NB4 (cell line): ENCODE results near the gene FAR2.
"Not testable (repeated sequence)": the region's sequence is repeated elsewhere in the genome, so short reads cannot be mapped to it uniquely, and the experiment has no call there.

ENCODE experiments used
- DNase-seq: peaks from one replicate; pipeline ENCODE4 v3.0.0; 2010; ENCODE audit warnings: low read depth
- H3K4me3 ChIP-seq: one replicate; pipeline ENCODE4 v1.5.1; 2011; ENCODE audit warnings: mild to moderate bottlenecking, low read depth, low read length, moderate library complexity
- MAX ChIP-seq: IDR thresholded peaks from 2 replicates; pipeline ENCODE4 v1.6.1; 2011; ENCODE audit warnings: low read depth, low read length
- MYC ChIP-seq: IDR thresholded peaks from 2 replicates; pipeline ENCODE4 v1.6.1; 2011; ENCODE audit warnings: low read depth, low read length
- POLR2A ChIP-seq: IDR thresholded peaks from 2 replicates; pipeline ENCODE4 v1.6.1; 2011; ENCODE audit warnings: mild to moderate bottlenecking; ENCODE audit not compliant: insufficient read length; ENCODE audit errors: extremely low read depth
- TF ChIP-seq, protein P1 (sequence below): IDR thresholded peaks from one replicate; pipeline ENCODE4 v1.5.1; 2012; ENCODE audit warnings: low read depth, low read length

Gene FAR2

DNA sequence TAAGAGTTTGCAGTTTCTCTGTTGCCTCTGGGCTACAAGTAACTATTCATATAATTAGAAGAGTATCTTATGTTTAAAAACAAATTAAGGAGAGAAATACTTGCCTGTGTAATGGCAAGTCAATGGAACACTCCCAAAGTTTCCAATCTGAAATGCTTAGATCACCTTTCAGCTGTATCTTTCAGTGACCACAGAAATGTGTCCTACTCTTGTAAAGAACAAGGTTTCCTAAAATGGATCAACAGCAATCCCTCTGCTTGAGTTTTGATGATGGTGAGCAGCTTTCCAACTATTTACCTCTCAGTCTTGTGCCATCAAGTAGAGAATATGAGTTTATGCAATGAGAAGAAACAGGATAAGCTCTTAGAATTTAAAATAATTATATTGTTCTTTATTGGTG, 139.0 kb downstream of the FAR2 start:
- DNase-seq, result no peak
- no peak for TF ChIP-seq MYC
- no peak for TF ChIP-seq MAX
- TF ChIP-seq, protein P1, sequence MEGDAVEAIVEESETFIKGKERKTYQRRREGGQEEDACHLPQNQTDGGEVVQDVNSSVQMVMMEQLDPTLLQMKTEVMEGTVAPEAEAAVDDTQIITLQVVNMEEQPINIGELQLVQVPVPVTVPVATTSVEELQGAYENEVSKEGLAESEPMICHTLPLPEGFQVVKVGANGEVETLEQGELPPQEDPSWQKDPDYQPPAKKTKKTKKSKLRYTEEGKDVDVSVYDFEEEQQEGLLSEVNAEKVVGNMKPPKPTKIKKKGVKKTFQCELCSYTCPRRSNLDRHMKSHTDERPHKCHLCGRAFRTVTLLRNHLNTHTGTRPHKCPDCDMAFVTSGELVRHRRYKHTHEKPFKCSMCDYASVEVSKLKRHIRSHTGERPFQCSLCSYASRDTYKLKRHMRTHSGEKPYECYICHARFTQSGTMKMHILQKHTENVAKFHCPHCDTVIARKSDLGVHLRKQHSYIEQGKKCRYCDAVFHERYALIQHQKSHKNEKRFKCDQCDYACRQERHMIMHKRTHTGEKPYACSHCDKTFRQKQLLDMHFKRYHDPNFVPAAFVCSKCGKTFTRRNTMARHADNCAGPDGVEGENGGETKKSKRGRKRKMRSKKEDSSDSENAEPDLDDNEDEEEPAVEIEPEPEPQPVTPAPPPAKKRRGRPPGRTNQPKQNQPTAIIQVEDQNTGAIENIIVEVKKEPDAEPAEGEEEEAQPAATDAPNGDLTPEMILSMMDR, result no peak
- TF ChIP-seq POLR2A, result no peak
- no peak overlapping the region for H3K4me3 ChIP-seq

GRCh38 chr12:29290475-29290874, 141.4 kb downstream of the FAR2 start:
- H3K4me3 ChIP-seq, DNase-seq: not testable (repeated sequence)

- H3K4me3 ChIP-seq, result no peak overlapping the region
- TF ChIP-seq MYC, result no peak
- no peak for TF ChIP-seq MAX
- no peak for TF ChIP-seq POLR2A
- TF ChIP-seq, protein P1, result no peak
- no peak for DNase-seq
Observed at GRCh38 chr12:29291226-29291625, 142.1 kb downstream of the FAR2 start.

- DNase-seq, result peak; percentile 35
- no peak overlapping the region for H3K4me3 ChIP-seq
- no peak for TF ChIP-seq MYC
- TF ChIP-seq MAX, result no peak
- TF ChIP-seq POLR2A, result no peak
- TF ChIP-seq, protein P1, result no peak
Observed at GRCh38 chr12:29299633-29300032, 150.6 kb downstream of the FAR2 start.

GRCh38 chr12:29301114-29301513, 152.0 kb downstream of the FAR2 start:
- DNase-seq, result no peak
- H3K4me3 ChIP-seq, result no peak overlapping the region
- TF ChIP-seq POLR2A (no peak), MYC (no peak), MAX (no peak)
- TF ChIP-seq, protein P1, result no peak

- TF ChIP-seq MYC, result no peak
- no peak for TF ChIP-seq POLR2A
- no peak for TF ChIP-seq MAX
- TF ChIP-seq, protein P1, result no peak
- H3K4me3 ChIP-seq, result no peak overlapping the region
- DNase-seq, result no peak
Observed at GRCh38 chr12:29304388-29304787, 155.3 kb downstream of the FAR2 start.
